Activated CD8-positive, alpha-beta memory T cell treated with anti-CD3 and anti-CD28 coated beads, Interleukin-2, amount 50 U/mL, for 1 hour (primary cell): ENCODE results near the gene FBP1.
A peak's percentile ranks its signal among the peaks of the same experiment; 100 is the strongest.
"Not testable (repeated sequence)": the region's sequence is repeated elsewhere in the genome, so short reads cannot be mapped to it uniquely, and the experiment has no call there.

Experiments
- DNase-seq: peaks from one replicate; pipeline ENCODE4 v3.0.0-alpha.2; 2020; ENCODE audit errors: extremely low read depth

Gene FBP1

DNA sequence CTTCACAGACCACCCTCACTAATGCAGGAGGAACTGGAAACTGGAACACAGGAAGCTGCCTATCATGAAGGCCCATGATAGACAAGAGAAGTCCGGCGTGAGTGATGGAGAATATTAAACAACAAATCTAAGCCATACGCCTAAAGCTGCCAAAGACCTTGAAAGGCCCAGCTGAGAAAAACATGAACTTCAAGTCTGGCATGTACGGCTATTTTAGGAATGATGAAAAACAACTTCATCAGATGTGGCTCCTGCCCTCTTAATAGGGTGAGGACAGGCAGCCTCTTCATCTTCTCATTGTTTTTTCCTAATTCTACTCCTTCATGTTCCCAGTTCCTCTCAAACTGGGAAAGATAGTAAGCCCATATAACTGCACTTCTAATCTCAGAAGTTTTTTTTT is 20.3 kb downstream of the FBP1 start:
- no peak for DNase-seq

GRCh38 chr9:94613003-94613402 is 26.3 kb downstream of the FBP1 start:
- DNase-seq = no peak

- no peak for DNase-seq
Observed at GRCh38 chr9:94612071-94612470, 27.2 kb downstream of the FBP1 start.

- DNase-seq = no peak
Observed at GRCh38 chr9:94611638-94612068, 27.7 kb downstream of the FBP1 start.

GRCh38 chr9:94610181-94610606 is 29.1 kb downstream of the FBP1 start:
- no peak for DNase-seq

DNA sequence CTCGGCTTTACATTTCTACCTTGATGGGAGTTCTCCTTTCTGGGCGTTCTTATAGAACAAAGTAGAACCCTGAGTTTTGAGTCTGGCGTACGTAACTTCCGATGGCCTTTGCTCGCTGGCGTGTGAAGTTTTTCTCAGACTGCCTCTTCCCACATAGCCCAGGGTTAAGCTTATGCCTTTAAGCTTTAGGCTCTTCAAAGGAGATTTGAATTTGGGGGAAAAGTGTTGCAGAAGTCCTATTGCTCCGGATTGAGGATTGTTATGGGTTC is 32.0 kb downstream of the FBP1 start:
- DNase-seq = no peak

- DNase-seq = no peak
Observed at GRCh38 chr9:94606646-94607422, 32.5 kb downstream of the FBP1 start.

DNA sequence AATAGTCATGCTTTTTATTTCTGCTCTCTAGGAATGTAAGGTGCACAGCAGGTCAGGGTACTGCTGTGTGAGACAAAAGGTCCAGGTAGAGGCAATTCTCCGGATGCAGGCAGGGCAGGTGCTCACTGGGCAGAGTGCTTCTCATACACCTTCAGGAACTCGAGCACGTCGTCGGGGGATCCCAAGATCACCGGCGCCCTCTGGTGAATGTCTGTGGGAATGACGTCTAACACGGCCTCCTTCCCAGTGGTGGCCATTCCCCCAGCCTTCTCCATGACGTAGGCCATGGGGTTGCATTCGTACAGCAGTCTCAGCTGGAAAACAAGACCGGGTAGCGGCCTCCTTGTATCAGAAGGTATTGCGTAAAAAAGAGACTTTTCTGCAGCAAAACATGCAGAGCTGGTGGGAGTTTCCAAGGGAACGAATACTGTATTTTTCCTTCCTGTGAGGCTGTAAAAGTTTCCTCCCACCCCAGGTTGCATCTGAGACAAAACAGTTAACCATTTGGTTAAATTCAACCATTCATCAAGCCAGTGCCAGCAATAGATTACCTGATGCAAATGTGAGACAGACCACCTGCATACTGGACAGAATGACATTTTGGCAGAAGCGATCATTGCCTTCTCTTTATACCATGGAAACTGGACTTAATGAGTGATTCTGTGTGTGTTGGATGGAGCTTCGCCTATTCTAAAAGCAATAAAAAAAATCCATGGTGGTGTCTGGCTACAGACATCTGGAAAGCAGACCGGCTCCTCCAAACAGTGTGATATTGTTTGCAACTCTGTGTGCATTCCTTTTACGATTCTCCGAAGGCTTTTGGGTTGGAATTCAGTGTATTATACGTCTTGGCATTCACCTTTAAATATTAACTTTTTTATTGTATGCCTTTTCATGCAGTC is 35.8 kb downstream of the FBP1 start:
- DNase-seq = peak; percentile 13

GRCh38 chr9:94602666-94603065 is 36.7 kb downstream of the FBP1 start:
- DNase-seq = no peak

DNA sequence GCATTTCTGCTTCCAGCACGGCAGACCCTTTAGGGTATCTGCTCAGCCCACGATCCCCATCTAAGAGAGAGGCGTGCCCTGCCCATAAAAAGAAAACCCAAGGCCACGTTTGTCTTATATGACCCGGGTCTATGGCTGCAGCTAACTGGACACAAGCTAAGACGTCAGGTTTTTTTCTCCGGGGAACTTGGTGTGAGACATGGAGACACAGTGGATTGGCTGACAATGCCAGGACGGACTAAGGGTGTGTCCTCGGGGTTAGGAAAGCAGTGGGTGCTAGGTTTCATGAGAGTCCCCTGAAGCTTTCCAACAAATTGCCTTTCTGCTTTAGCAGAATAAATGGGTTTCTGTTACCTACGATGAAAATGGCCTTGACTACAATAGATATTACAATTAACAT is 38.6 kb downstream of the FBP1 start:
- no peak for DNase-seq

DNA sequence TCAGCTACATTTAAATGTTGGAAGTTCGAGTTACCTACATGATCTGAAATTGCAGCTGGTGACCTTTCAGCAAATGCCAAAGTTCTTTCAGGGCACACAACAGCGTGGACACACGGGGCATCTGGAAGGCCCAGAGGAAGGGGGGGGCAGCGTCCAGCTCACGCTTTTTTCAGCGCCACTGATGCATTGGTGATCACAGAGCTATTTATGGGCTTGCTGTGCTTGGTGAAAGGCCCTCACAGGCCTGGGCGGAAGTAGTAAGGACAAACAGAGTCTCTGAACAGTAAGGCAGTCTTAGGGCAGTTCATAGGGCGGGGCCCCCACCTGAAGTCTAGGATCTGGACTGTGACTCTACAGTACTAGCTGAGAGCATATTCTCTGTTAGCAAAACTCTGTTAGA is 39.1 kb downstream of the FBP1 start:
- no peak for DNase-seq

- DNase-seq = no peak
Observed at GRCh38 chr9:94599102-94599501, 40.2 kb downstream of the FBP1 start.

- DNase-seq = no peak
Observed at GRCh38 chr9:94593459-94594345, 45.6 kb downstream of the FBP1 start, which contains the start of gene FBP2. TSS of gene FBP2 (minus strand) at chr9:94593824. CDS start at chr9:94593726, 98 bp downstream.

GRCh38 chr9:94592683-94593082 is 46.6 kb downstream of the FBP1 start:
- DNase-seq = not testable (repeated sequence)

DNA sequence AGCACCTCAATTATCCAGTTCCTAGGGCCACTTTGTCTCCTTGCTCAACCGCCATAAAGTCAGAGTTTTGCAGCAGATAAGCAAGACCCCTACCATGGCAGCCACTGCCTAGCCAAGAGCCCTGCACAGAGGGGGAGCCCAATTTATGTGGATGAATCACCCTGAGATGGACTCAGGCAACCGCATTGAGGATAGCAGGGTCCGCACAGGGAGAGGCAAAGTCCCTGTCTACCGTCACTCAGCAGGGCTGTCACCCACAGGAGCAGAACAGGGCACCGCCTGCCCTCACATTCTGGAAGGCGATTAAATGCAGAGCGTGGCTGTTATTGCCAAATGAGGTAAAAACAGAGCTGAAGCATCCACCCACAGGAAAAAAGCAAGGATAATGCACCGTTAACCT is 47.4 kb downstream of the FBP1 start:
- DNase-seq = no peak

GRCh38 chr9:94591046-94591545 is 48.2 kb downstream of the FBP1 start:
- not testable (repeated sequence) for DNase-seq

DNA sequence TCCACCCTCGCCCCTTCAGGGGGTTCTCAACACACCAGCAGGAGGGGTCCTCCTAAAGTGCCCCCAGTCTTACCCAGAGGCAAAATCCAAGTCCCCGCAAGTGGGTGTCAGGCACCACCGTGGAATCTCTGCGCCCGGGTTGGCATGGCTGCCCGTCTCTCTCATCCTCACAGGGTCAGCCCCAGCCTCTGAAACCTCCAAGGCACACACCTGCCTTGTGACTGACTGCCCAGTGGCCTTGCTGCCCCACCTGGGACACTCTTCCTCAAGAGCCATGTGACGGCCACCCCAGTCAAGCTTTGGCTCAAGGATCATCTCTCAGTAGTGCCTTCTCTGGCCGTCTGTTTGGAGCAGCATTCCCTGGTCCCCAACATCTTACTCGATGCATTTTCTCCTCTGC is 50.6 kb downstream of the FBP1 start:
- DNase-seq = no peak

DNA sequence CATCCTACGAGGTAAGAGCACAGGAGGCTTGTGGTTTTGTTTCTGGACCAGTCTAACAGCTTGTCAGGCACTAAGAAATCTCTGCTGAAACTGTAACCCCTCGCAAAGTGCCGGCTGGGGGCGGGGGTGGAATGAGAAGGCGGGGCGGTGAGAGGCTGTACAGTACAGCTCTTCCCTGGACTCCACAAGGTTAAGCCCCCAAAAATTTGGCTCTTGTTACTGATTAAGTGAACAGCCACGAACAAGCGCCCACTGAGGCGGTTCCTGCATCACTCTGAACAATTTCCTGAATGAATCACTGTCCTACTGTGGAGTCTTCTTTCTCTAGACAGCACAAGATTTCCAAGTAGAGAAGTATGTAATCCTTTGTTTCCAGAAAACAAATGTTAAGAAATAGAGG is 52.5 kb downstream of the FBP1 start:
- no peak for DNase-seq

DNA sequence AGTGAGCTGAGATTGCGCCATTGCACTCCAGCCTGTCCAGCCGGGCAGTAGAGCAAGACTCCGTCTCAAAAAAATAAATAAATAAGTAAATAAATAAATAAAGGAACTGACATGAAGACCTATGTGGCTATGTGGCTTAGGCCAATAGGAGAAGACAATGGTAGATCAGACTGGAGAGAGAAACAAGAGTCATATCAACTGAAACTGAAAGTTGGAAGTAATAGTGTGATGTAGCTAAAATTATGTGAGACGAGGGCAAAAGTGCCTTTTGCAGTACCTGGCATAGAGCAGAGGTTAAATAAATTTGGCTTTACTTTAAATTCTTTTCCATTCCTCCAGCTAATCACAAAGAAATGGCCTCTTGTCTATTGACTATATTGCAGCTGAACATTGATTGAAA is 53.0 kb downstream of the FBP1 start:
- no peak for DNase-seq

DNA sequence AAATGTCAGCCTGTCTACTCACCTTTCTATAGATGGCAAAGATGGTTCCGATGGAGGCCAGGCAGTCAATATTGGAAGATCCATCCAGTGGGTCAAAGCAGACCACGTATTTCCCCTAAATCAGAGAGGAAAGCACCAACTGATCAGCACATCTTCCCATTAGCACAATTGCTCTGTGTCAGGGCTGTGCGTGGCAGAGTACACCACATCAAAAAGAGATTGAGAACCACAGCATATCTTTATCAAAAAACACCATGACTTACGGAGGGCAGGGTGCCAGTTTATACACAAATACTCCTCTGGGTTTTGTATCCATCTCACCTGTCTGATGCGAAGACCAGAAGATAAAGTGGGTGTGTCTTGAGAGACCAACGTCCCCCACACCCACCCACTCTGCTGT is 54.8 kb downstream of the FBP1 start:
- no peak for DNase-seq

- DNase-seq = no peak
Observed at GRCh38 chr9:94581728-94582127, 57.6 kb downstream of the FBP1 start.

- DNase-seq = no peak
Observed at GRCh38 chr9:94577571-94577970, 61.7 kb downstream of the FBP1 start.
